ENCODE measurements around the gene MAGI1.

The MAGI1 gene

DNA sequence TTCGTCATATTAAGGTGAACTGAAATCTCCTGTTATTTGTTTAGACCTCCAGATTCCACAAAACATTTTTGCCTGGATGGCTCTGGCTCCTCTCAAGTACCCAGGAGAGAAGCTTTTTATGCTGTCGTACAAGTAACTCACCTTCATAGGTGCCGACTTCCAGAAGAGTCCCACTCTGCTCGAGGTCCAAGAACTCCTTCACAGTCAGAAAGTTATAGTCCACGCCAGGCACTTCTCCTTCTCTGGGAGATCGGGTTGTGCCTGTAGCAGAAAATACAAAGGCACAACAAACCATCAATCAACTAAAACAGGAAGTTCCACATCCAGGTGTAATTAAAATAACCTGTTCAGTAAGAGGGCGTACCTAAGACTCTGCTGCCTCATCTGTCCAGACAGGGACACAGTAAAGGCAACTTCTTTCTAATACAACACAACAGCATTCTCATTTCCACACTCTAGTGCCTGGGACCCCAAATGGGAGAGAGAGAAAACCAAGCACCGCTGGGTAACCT is 545.3 kb downstream of the MAGI1 start:
- DNase-seq: peak; percentile 4

DNA sequence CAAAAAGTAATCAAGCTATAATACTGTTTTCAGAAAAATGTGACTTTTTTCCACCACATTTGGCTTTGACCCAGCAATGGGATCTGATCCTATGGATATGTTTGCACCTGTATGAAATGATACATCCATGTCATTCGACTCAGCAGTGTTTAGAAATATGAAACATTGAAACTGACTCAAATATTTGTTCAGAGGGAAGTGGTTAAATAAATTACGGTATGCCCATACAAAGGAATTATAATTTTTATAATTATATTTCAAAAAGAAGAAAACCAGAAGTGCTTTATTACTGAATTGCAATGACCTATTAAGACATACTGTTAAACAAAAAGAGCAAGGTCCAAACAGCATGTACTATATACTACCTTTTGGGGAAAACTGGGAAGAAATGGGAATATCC is 546.5 kb downstream of the MAGI1 start:
- DNase-seq: no peak

DNA sequence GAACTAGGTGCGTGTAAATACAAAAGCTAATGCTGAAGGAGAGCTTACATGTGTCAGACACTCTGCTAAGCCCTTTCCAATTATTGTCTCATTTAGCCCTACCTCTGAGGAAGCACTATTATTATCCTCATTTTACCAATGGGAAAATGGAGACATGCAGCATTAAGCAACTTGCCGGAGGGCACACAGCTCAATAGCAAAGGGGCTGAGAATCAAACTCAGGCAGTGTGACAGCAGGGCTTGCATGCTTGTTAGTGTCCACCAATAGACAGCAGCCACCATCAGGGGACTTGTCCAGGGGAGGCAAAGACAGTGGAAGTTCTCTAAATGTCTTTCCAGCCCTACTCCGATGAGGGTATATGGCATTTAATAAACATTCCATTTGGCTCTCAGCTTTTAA is 548.6 kb downstream of the MAGI1 start:
- no peak for DNase-seq

DNA sequence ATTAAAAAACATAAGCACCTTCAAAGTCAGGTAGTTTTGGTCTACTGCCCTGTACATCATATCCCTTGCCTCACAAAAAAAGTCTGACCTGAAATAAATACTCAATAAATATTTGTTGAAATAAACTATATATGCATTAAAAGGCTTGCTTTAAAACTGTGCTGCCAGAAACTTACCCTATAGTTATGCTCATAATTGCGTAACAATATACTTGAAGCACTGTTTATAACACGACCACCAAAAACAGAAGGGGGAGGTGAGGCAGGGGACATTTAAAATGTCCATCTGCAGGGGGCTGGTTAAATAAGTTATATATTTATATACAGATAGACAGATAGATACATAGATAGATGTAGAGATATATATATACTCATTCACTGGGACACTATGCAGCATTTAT is 549.5 kb downstream of the MAGI1 start:
- DNase-seq: no peak

DNA sequence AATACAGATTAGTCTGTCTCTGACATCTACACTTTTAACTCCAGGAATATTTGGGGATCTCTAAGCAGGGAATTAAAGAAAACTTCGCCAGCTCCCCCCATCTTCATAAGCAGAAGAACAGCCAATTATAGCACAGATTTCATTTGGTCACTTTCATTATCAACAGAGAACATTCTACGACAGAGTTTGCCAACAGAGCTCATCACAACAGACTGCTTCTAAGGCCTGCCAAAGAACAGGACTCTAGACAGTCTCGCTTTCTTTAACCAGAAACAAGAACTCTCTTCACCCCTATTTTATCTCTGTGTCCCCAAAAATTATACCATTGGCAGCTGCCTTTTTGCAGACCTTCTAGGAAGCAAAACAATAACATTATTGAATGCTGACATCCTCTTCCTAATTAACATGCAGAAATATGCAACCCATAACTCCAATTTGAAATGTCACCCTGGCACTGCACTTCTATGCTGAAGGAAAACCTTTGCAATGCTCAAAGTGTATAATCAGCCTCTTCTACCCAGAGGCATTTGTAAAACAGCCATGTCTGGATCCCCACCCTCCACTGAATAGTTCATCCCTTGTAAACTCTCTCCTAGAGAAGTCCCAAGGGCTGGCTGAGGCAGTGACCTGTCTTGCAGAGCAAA is 552.8 kb downstream of the MAGI1 start:
- DNase-seq: no peak

- DNase-seq: no peak
Measured at GRCh38 chr3:65484964-65485363, 553.8 kb downstream of the MAGI1 start.

DNA sequence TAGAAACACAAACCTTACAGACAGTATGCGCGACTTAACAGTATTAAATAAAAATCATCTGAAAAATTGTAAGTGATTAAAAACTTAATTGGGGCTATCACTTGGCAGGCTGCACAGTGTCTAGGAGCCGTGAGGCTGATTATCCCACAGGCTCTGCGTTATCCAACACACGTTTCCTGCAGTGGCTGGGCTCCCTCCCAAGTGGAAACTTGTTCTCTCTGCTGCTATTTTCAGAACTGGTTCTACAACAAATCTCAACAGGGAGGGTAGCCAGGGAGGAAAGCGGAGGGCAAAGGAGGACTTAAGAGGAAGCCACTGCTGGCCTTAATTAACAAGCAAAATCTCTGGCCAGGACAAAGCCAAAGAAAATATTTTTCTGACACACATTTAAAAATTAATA is 555.2 kb downstream of the MAGI1 start:
- peak; percentile 6 for DNase-seq

GRCh38 chr3:65483011-65483410 is 555.7 kb downstream of the MAGI1 start:
- DNase-seq: no peak

DNA sequence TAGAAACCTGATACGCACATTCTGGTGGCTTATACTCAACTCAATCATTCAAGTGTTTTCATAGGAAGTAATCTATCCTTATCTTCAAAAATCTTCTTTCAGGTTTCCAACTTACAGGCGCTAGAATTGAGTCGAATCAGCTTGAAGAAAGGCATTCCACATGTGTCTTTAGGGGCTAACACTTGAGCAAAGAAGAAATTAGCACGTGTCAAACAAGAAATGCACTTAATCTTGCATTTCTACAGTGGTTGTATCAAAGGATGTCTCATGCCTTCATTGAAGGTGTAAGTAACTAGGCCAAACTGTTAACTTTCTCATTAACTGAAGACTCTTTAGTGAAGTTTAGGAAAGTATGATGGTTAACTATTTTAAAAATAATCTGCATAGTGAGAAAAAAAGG is 557.6 kb downstream of the MAGI1 start:
- no peak for DNase-seq

- DNase-seq: no peak
Measured at GRCh38 chr3:65479990-65480389, 558.7 kb downstream of the MAGI1 start.

- DNase-seq: peak; percentile 57
Measured at GRCh38 chr3:65478551-65479500, 559.9 kb downstream of the MAGI1 start.

DNA sequence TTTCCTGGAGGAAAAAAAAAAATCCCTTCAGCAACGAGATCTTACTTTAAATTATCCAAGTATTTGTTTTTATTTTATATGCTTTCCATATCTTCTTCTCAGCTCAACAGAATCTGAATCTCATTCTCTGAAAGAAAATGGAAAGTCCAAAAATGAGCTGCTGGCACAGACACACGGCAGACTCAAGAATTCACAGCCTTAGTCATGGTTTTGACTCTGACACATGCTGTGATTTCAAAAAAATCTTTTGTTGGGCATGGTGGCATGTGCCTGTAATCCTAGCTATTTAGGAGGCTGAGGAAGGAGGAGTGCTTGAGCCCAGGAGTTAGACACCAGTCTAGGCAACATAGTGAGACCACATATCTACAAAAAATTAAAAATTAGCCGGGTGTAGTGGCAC is 565.0 kb downstream of the MAGI1 start:
- DNase-seq: no peak

GRCh38 chr3:65472501-65472900 is 566.2 kb downstream of the MAGI1 start:
- DNase-seq: no peak

- DNase-seq: no peak
Measured at GRCh38 chr3:65466300-65466988, 572.3 kb downstream of the MAGI1 start.

- no peak for DNase-seq
Measured at GRCh38 chr3:65449841-65450428, 588.8 kb downstream of the MAGI1 start.

- no peak for DNase-seq
Measured at GRCh38 chr3:65448120-65448519, 590.6 kb downstream of the MAGI1 start.

GRCh38 chr3:65445573-65446169 is 593.0 kb downstream of the MAGI1 start:
- DNase-seq: no peak

- no peak for DNase-seq
Measured at GRCh38 chr3:65444447-65444815, 594.3 kb downstream of the MAGI1 start.

GRCh38 chr3:65443739-65444446 is 594.8 kb downstream of the MAGI1 start:
- DNase-seq: no peak

DNA sequence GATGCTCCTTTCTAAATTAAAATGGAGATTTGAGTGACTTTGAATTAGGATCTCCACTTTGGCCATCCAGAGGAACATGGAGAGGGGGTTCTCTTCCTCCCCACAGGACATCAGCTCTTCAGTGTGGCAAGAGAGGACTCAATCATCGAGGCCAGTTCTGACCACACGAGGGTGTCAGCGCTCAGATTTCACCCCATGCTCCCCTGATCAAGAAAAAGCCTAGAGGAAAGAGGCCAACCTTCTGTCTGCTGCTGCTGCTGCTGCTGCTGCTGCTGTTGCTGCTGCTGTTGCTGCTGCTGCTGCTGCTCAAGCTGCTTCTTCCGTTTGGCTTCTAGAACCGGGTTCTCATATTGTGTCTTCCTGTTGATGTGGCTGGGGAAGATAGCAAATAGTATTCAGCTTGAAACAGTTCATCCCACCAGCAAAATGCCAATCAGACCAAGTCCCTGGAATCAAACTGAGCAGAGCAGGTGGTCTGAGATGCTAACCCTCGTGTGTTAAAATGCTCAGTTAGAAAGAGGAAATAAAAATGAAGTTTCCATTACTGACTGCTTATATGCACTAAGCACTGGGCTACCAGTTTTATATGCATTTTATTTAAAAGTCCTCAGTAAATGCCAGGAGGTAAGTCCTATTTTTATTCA is 599.0 kb downstream of the MAGI1 start:
- DNase-seq: peak; percentile 13

DNA sequence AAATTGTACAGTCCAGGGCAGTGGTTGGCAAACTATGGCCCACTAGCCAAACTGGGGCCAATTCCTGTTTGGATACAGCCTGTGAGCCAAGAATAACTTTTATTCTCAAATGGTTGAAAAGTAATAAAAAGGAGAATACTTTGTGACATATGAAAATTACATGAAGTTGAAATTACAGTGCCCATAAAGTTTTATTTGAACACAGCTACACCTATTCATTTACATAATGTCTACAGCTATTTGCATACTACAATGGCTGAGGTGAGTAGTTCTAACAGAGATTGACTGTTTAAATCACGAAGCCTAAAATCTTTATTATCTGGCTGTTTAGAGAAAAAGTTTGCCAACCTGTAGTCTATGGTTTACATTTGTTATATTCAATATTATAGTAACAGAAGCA is 600.1 kb downstream of the MAGI1 start:
- DNase-seq: no peak

GRCh38 chr3:65438096-65438495 is 600.6 kb downstream of the MAGI1 start:
- DNase-seq: no peak

Data from NCI-H526 treated with DMSO at 0.1 percent for 48 hours (cell line).